CD4-positive, alpha-beta T cell treated with Interleukin-2 at 100 ng/mL for 4 hours (primary cell): ENCODE measurements around the gene FRMPD3.
"Not testable (repeated sequence)": the region's sequence is repeated elsewhere in the genome, so short reads cannot be mapped to it uniquely, and the experiment has no call there.

Source experiments
- DNase-seq: peaks from one replicate; pipeline ENCODE4 v3.0.0-alpha.2; 2020; ENCODE audit warnings: low spot score

The FRMPD3 gene

GRCh38 chrX:107448998-107449835 is at the start of gene FRMPD3:
TSS of gene FRMPD3 (plus strand) at chrX:107449652. CDS start at chrX:107526589, 76,937 bp downstream.
- DNase-seq, result peak; percentile 4

GRCh38 chrX:107420571-107420970 is 28.9 kb upstream of the FRMPD3 start:
- DNase-seq, result no peak

- no peak for DNase-seq
Measured at GRCh38 chrX:107421337-107421861, 28.1 kb upstream of the FRMPD3 start.

GRCh38 chrX:107429090-107429489 is 20.4 kb upstream of the FRMPD3 start:
- DNase-seq, result peak; percentile 24

- no peak for DNase-seq
Measured at GRCh38 chrX:107440187-107440586, 9.3 kb upstream of the FRMPD3 start.

GRCh38 chrX:107440692-107441091 is 8.8 kb upstream of the FRMPD3 start:
- DNase-seq, result no peak

- DNase-seq, result no peak
Measured at GRCh38 chrX:107442914-107443527, 6.4 kb upstream of the FRMPD3 start.

- no peak for DNase-seq
Measured at GRCh38 chrX:107445146-107445545, 4.3 kb upstream of the FRMPD3 start.

- DNase-seq, result no peak
Measured at GRCh38 chrX:107445631-107446030, 3.8 kb upstream of the FRMPD3 start.

- no peak for DNase-seq
Measured at GRCh38 chrX:107447642-107448041, 1.8 kb upstream of the FRMPD3 start.

GRCh38 chrX:107448625-107448997 is 841 bp upstream of the FRMPD3 start:
- DNase-seq, result no peak

- peak; percentile 46 for DNase-seq
Measured at GRCh38 chrX:107450823-107451509, 1.5 kb downstream of the FRMPD3 start.

GRCh38 chrX:107451731-107452130 is 2.3 kb downstream of the FRMPD3 start:
- DNase-seq, result no peak

- DNase-seq, result no peak
Measured at GRCh38 chrX:107452581-107452980, 3.1 kb downstream of the FRMPD3 start.

GRCh38 chrX:107454302-107454701 is 4.8 kb downstream of the FRMPD3 start:
- peak; percentile 39 for DNase-seq

- DNase-seq, result no peak
Measured at GRCh38 chrX:107457289-107457688, 7.8 kb downstream of the FRMPD3 start.

- no peak for DNase-seq
Measured at GRCh38 chrX:107465932-107466620, 16.6 kb downstream of the FRMPD3 start.

- no peak for DNase-seq
Measured at GRCh38 chrX:107467271-107467670, 17.8 kb downstream of the FRMPD3 start.

- no peak for DNase-seq
Measured at GRCh38 chrX:107470198-107470597, 20.7 kb downstream of the FRMPD3 start.

GRCh38 chrX:107470971-107471370 is 21.5 kb downstream of the FRMPD3 start:
- DNase-seq, result no peak

GRCh38 chrX:107471420-107471819 is 22.0 kb downstream of the FRMPD3 start:
- not testable (repeated sequence) for DNase-seq

GRCh38 chrX:107477406-107477805 is 28.0 kb downstream of the FRMPD3 start:
- DNase-seq, result no peak
